GM15510 (cell line): ENCODE data around the gene NOTCH1.

Source experiments
- POLR2A ChIP-seq: IDR thresholded peaks from 3 replicates; pipeline ENCODE4 v1.6.1; 2011; ENCODE audit warnings: borderline replicate concordance; ENCODE audit not compliant: insufficient read length; ENCODE audit errors: extremely low read depth

The NOTCH1 gene

DNA sequence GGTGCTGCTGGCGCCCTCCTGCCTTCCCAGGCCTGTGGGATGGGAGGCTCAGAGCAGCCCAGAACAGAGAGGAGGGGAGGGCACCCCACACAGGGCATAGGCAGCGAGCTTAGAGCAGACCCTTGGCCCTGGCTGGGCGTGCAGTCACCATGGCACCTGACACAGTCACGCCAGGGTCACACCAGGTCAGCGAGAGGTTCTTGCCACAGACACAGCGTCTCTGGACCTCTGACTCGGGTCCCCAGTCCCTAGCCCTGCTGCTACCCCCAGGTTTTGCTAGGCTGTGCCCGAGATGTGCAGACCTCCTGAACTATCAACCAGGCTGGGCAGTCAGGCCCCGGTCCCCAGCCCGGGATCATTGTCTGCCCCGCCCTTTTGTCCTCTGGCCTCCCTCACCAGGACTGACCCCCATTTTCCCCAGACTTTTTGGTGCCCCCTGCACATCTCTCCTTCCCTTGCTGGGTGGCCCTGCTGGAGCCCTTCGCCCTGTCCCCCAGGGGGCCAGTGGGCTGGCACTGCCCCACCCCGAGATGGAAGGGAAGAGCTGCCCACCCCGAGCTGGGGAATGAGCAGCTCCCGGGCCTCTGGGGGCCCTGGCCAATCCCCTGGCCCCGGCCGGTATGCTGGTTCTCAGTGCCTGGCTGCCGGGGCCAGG lies 24.5 kb upstream of the NOTCH1 start:
- no peak for TF ChIP-seq POLR2A

DNA sequence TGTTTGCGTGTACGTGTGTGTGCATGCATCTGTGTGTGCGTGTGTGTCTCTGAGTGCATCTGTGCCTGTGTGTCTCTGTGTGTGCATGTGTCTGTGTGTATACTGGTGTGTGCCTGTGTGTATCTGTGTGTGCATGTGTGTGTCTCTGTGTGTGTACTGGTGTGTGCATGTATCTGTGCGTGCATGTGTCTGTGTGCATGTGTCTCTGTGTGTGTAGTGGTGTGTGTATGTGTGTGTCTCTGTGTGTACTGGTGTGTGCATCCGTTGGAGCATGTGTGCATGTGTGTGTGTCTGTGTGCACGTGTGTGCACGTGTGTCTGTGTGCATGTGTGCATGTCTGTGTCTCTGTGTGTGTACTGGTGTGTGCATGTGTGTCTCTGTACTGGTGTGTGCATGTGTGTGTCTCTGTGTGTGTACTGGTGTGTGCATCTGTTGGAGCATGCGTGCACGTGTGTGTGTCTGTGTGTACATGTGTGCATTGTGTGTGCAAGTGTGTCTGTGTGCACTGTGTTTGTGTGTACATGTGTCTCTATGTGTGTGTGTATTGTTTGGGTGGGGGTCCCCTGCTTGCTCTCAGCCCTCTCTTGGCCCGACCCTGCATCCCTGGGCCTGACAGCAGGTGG lies 23.8 kb upstream of the NOTCH1 start:
- no peak for TF ChIP-seq POLR2A

DNA sequence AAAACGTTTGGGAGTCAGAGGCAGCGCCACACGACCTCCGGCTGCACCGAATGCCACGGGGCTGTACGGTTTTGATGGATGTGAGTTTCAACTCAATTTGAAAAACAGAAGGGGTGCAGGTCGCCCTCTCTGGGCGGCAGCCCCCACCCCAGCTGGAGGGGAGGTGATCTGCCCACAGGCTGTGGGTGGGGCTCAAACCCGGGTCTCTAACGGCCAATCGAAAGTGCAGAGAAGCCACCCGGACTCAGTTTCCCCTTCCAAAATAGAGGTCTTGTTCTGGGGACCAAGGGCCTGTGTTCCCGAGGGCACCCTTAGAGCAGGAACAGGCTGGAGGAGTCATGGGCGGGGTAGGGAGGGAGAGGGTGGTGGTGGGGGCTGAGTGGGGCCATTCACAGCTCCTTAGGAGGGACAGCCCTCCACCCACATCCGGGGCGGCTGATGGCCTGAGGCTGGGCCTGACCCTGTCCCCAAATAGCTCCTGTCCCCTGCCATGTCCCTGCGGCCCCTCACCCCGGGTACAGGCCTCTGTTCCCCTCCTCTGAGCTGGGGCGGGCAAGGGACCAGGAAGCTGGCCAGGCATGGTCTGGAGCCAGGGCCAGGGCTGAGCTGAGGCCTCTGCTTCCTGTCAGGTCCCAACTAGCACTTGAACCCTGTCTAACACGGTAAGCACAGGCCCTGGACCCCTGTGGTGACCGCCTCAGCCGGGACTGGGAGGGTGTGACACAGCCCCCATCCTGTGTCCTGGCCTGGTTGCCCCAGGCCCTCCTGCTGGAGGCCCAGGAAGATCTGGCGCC lies 22.6 kb upstream of the NOTCH1 start:
- no peak for TF ChIP-seq POLR2A

DNA sequence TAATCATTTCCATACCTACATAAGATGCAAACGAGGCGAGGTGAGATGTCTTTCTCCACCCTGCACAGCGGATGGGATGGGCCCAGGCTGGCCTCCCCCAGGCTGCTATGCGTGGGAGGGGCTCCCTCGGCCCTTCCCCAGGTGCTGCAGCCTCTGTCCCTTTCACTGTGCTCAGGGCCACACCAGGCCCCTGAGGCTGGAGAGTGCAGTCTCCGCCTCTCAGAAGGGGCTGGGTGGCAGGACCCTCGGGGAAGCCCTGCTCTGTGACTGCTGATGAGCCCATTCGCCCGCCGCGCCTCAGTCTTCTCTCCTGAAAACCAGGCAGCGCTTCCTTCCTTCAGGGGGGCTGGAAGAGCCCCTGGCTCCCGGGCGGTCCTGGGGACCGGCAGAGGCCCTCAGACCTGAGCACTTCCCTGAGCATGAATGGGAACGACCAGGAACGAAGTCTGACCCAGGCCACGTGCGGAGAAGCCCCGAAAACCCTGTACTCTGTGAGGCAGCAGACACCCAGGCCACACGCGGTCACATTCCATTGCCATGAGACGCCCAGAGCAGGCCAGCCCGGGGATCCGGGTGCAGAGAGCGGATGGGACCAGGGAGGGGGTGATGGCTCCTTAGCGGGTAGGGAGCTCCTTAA lies 21.9 kb upstream of the NOTCH1 start:
- no peak for TF ChIP-seq POLR2A

DNA sequence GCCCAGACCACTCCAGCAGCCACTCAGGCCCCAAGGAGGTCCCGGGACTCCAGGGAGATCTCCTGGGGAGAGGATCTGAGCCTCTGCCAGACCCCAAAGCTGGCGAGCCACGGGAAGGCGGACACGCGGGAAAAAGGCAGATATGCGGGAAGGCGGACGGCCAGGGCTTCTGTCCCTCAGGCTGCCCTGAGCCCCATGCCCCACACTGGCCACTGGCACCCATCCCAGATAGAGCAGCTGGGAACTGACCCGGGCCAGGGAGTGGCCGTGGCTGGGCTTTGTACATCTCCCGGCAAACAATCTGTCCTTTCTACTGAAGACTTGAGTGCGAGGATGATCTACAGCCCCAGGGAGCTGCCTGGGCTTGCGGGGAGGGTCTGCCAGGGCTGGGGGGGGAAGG lies 21.1 kb upstream of the NOTCH1 start:
- TF ChIP-seq POLR2A: no peak

DNA sequence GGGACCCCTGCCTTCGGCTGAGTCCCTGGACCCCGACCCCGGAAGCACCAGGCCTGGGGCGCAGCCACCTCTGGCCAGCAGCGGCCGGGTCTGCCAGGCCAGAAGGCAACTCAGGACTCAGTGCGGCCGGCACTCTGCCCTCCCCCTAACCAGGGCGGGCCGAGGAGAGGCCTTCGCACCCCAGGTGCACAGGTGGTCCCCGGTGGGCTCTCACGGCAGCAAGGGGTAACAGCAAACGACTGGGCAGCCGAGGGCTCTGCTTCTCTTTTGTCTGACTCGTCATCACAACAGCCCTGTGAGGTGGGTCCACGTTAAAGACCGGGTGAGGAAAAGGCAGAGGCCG lies 20.7 kb upstream of the NOTCH1 start:
- no peak for TF ChIP-seq POLR2A

DNA sequence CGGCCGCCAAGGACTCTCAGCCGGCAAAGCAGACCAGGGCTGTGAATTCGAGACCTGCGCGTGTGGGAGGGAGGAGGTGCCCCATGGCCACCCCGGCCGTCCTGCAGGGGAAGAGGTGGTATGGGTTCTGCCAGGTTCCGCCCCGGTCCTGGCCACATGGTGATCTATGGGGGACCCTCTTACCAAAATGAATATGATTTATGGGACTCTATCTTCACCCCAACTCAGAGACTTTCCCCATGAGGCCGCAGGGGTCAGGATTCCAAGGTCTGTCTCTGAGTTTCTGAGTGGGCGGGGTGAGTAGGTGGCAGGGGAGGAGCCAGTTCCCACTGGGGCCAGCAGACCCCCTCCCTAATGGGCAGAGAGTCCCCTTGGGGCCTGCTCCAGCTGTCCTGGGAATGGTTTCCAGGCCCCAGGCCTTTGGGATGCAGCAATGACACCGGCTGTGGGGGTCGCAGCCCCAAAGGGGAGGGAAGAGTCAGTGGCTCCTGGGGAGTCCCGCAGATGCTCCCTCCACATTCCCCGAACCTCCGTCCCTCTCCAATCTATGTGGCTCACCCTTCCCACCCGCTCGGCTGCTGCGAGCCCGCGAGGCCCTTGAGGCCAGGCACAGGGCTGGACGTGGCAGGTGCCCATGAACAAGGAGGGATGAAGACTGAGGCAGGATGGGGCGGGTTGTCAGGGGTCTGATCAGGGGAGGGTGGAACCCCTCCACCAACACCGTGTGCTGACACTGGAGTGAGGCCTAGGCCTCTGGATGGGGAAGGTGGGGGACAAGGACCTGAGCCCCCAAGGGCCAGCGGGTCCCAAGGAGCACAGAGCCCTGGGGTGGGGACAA lies 20.1 kb upstream of the NOTCH1 start:
- no peak for TF ChIP-seq POLR2A

DNA sequence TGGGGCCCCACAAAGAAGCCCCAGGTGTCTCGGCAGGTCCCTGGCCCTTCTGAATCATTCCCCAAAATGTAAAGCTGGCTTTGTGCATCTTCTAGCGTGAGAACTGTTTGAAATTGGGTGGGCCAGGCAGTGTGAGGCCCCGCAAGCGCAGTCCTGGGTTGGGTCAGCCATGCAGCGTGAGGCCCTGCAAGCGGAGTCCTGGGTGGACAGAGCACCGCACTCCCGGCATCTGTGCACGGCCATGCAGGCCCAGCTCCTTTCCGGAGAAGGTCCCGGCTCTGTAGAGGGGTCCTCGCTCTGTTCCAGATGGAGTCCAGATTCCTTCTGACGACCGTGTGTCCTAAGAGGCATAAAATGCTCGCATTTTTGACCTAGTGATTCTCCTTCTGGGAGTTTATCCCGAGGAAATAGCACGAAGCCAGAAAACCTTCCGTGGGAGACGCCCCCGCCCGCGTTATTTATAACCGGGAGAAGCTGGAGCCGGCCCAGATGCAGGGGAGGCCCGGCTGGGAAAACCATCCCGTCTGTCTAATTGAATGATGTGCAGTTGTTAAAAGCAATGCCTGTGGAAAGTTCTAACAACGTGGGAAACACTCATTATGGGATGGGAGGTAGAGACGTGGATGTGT lies 19.4 kb upstream of the NOTCH1 start:
- TF ChIP-seq POLR2A: no peak

DNA sequence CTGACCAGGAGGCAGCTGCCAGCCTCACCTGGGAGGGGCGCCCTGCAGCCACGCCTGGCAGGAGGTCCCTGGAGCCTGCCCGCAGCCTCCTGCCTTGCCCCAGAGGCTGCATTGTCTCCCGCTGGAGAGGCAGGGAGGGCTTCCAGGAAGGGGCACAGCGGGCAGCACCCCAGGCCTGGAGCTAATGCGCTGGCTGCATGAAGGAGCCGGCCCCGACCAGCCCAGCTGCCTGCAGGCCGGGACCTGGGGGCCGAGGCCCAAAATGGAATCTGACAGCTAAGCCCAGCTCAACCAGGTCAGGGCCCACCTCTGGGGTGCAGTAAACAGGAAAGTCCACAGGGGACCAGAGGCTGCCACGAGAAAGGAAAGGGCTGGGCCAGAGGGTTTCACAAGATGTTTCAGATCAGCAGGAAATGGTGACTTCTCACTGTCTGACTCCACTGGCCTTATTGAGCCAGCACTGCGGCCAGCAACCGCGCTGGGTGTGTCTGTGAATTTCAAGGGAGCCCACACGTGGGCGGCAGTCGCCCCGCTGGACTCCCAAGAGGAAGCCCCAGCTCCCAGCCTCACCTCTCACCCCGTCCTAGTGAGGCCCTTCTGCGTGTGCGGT lies 18.6 kb upstream of the NOTCH1 start:
- no peak for TF ChIP-seq POLR2A

DNA sequence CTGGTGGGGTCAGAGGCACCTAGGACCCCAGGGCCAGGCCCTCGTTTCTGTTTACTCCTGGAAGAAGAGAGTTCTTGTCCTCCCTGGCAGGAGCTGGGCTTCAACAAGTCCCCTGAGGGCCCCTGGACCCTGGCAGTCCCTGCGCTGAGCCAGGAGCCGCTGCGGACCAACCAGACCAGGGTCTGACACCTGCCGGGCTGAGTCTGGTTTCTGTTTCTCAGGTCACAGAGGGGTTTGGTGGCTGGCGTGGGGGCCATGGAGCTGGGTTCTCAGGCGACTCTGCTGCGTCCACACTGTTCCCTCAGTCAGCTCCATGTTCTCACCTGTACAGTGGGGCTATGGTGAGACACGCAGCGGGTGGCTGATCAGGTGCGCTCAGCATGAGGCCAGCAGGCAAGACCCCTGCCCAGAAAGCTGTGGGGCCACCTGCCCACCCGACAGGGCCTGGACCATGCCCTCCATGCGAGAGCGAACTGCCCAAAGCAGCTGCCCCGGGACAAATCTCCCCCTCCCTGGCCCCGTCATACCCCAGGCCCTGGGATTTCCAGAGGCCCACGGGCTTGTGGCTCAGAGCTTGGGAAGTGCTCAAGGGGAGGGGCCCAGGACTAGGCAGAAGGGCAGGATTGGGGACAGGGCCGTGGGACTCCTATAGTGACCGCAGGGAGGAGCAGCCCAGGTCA lies 17.9 kb upstream of the NOTCH1 start:
- TF ChIP-seq POLR2A: no peak

DNA sequence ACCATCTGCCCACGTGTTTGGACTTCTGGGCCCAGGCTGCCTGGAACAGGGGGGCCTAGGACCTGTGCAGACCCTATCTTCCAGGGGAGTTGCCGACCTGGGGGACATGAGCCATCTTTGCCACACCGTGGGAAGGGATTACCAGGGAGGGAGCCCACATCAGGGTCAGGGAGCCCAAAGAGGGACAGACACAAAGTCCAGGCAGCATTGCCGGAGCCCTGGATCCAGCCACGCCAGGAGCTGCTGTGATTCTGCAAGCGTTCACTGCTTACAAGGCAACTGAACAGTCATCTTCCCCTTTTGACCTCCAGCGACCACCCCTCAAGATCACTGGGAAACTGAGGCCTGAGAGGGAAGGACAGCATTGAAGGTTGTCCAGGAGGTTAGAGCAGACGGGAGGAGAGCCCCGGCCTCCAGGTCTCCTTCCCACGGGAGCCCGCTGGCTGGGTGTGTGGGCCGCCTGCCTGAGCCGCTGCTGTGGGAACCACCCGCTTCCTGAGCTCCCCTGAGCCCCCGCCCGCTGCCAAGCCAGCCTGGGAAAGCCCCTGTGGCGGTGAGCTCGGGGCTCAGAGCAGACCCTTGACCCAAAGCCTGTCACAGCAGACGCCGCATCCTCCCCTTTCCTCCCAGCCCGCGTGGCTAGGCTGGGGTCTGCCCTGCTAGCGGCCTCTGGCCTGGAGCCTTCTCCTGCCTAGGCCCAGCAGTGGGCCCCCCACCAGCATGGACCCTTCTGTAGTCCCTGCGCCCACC lies 17.1 kb upstream of the NOTCH1 start:
- TF ChIP-seq POLR2A: no peak

DNA sequence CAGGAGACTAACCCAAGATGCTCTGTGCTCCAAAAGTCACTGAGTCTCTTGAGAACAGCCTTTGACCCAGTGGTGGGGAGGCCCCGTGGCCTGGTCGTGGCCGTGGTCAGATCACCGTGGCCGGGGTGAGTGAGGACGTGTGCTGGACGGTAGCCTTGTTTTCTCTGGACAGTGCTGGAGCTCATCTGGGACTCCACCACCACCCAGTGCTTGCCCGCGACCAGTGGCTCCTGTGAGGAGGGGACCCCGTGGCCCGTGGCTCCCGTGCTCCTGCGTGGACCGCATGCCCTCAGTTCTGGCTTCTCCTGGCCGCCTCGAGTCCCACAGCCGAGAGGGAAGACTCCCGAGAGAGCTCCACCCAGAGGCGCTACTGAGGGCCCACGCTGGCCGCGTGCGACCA lies 15.9 kb upstream of the NOTCH1 start:
- TF ChIP-seq POLR2A: no peak

DNA sequence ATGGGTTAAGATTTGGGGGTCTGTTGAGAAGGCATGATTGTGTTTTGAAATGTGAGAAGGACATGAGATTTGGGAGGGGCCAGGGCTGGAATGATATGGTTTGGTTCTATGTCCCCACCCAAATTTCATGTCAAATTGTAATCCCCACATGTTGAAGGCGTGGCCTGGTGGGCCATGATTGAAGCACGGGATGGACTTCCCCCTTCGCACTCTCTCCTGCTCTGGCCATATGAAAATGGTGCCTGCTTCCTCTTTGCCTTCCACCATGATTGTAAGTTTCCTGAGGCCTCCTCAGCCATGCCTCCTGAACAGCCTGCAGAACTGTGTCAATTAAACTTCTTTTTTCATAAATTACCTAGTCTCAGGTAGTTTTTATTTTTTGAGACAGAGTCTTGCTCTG lies 14.7 kb upstream of the NOTCH1 start:
- TF ChIP-seq POLR2A: no peak
